GM12891 (cell line): ENCODE measurements around the gene VEGFB.

Experiments
- PAX5 ChIP-seq: IDR thresholded peaks from 2 replicates; pipeline ENCODE4 v1.6.1; 2011; ENCODE audit warnings: low read length, moderate library complexity, mild to moderate bottlenecking; ENCODE audit not compliant: insufficient read depth, severe bottlenecking
- POLR2A ChIP-seq: IDR thresholded peaks from 2 replicates; pipeline ENCODE4 v1.6.1; 2011; ENCODE audit warnings: low read depth, low read length, control low read depth
- POLR2AphosphoS5 ChIP-seq: IDR thresholded peaks from 2 replicates; pipeline ENCODE4 v1.6.1; 2011; ENCODE audit warnings: low read depth, low read length, control low read depth

DNA sequence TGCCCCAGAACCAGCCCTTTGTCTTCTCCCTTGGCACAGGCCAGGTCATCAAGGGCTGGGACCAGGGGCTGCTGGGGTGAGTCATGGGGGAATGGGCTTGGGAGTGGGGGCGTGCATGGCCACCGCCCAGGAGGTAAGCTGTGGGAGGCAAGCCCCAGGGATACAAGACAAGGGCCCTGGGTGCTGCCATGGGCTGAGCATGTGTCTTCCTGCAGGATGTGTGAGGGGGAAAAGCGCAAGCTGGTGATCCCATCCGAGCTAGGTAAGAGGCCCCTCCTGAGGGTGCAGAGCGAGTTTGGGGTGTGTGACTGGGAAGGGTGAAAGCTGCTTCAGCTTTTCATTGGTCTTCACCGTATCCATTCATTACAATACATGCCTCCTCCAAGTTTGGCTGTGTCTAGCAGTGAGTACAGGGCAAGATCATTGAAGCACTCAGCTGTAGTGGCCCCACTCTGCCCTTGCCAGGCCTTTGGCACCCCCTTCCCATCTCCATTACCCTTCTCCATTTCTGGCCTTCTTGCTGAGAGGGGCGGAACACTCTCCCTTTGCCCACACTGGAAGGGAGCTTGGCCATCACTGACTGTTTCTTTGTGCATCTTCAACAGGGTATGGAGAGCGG is 9.0 kb downstream of the VEGFB start:
- TF ChIP-seq POLR2A (0 out of 2 replicates have a peak, but pooled peaks have one; percentile 54), POLR2AphosphoS5 (peak; percentile 38; the same call in 1 of the 2 replicates), PAX5 (no peak)
